Omental fat pad (tissue), 4 donors: ENCODE results near the gene PTRH2. TPM values are rescaled to one million over a fixed set of nuclear protein-coding genes. Genes with fewer than 3 reads are reported as not detected.
"Not testable (repeated sequence)": the region's sequence is repeated elsewhere in the genome, so short reads cannot be mapped to it uniquely, and the experiment has no call there.

Experiments
- ATAC-seq: fragments of 150-250 bp; one replicate; pipeline ENCODE4 v1.9.1; 2016; ENCODE audit warnings: mild to moderate bottlenecking, moderate library complexity; ENCODE audit not compliant: low FRiP score
- DNase-seq: peaks from one replicate; pipeline ENCODE4 v3.0.0-alpha.2; 2019; ENCODE audit warnings: low spot score
- total RNA-seq, 4 donors: library from RNA; depleted of rRNA; stranded (reverse); fragments of >200 nt; gene quantifications; one replicate each; pipeline ENCODE4 v1.1.0, GENCODE V29; 2016
- TF ChIP-seq, protein P1 (sequence below), 3 donors: fragments of 450-650 bp; IDR thresholded peaks; one replicate each; pipeline ENCODE4 v1.5.1; 2016 to 2017; ENCODE audit warnings: antibody characterized with exemption in 3 of 3, mild to moderate bottlenecking in 3 of 3, moderate library complexity in 2 of 3

PTRH2 gene
- total RNA-seq, result 10 to 100 TPM; 28.1 to 80.0 (median 30.6) TPM

DNA sequence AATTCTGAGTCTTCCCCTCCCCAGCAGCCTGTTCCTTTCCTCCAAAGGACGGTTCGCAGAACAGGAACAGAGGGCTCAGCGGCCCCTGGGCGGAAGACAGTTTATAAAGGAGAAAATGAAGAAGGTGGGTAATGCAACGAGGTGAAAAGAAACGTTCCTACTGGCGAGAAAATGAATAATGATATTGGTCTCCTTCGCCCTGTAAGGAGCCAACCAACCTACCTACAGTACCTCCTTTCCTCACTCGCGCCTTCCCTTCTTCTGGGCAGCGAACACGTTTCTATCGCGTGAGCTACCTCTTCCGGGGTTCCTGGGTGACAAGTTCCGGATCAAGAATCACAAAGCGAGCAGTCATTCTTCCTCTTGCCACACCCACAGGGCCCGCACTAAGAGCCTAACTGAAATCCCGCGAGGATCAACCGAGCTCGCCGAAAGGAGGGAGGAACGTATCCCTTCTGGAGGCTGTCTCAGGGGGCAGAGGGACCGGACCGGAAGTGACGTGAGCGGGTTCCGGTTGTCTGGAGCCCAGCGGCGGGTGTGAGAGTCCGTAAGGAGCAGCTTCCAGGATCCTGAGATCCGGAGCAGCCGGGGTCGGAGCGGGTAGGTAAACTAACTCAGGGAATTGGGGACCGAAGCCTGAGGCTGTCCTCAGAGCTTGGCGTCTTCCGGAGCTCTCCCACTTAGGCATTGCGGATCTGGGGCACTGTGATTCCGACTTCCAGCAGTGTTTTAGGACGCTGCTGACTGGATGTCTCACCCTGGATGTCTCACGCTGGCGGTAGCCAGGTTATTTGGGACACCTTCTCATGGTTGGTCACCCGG lies at the start of gene PTRH2, which contains the start of gene VMP1:
TSS of gene PTRH2 (minus strand) at position 282 of the 822 bp plus-strand sequence. CDS start 9,452 bp downstream, outside the sequence.
TSS of gene VMP1 (plus strand) at position 506 of the 822 bp plus-strand sequence. CDS start 23,793 bp downstream, outside the sequence.
- TF ChIP-seq, protein P1, sequence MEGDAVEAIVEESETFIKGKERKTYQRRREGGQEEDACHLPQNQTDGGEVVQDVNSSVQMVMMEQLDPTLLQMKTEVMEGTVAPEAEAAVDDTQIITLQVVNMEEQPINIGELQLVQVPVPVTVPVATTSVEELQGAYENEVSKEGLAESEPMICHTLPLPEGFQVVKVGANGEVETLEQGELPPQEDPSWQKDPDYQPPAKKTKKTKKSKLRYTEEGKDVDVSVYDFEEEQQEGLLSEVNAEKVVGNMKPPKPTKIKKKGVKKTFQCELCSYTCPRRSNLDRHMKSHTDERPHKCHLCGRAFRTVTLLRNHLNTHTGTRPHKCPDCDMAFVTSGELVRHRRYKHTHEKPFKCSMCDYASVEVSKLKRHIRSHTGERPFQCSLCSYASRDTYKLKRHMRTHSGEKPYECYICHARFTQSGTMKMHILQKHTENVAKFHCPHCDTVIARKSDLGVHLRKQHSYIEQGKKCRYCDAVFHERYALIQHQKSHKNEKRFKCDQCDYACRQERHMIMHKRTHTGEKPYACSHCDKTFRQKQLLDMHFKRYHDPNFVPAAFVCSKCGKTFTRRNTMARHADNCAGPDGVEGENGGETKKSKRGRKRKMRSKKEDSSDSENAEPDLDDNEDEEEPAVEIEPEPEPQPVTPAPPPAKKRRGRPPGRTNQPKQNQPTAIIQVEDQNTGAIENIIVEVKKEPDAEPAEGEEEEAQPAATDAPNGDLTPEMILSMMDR (IDR thresholded peaks at IDR 0.05), result no peak
- ATAC-seq (peak; percentile 99), DNase-seq (peak; percentile 87)

DNA sequence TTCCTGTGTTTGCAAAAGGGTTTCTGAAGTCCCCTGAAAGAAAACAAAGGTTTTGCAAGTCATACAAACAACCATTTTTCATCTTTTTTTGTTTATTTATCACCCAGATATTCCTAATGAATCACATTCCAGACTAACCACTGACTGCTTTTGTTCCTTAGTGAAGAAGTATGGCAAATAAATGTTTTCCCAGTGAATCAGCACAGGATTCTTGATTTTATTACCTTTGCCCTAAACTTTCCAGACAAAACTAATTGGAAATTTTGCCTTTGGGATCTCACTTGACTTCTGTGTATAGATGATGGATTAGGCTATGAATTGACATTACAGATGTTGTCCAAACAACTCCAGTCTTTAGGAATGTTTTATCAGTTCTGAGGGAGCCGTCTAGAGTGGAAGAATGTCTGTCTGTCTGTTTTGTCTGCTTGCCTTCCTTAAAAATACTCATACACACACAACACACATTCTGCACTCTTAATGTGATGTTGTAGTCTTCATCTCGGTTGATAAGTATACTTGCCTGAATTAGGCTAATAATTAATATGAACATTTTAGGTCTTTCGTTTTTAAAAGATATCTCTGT lies 49.1 kb upstream of the PTRH2 start:
- no peak for ATAC-seq
- TF ChIP-seq, protein P1 (IDR thresholded peaks at IDR 0.05), result no peak
- no peak for DNase-seq

DNA sequence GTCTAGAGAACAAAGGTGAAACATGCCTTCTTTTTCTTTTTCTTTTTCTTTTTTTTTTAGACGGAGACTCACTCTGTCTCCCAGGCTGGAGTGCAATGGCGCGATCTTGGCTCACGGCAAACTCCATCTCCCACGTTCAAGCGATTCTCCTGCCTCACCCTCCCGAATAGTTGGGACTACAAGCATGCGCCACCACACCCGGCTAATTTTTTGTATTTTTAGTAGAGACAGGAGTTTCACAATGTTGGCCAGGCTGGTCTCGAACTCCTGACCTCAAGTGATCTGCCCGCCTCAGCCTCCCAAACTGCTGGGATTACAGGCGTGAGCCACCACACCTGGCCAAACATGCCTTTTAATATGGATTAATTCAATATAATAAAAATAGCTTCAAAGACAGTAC lies 47.8 kb upstream of the PTRH2 start:
- ATAC-seq, DNase-seq: not testable (repeated sequence)

DNA sequence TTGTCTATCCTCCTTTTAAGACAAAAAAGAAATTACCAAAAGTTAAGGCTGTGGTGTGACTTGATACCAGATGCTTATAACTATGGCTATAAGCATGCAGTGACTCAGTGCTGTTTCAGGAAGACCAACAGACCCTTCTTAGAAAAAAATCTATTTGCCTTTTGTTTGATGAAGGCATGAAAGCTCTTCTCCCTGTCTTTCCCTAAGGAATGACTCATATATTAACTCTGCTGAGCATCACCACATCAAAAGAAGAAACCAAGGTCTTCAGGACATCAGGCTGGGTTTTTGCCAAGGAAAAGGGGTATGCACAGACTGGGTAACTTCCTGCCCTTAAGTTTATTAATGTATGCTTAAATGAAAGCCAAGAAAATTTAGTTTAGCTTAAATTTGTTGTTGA lies 47.3 kb upstream of the PTRH2 start:
- ATAC-seq (peak; percentile 65), DNase-seq (no peak)
- TF ChIP-seq, protein P1 (IDR thresholded peaks at IDR 0.05), result no peak

DNA sequence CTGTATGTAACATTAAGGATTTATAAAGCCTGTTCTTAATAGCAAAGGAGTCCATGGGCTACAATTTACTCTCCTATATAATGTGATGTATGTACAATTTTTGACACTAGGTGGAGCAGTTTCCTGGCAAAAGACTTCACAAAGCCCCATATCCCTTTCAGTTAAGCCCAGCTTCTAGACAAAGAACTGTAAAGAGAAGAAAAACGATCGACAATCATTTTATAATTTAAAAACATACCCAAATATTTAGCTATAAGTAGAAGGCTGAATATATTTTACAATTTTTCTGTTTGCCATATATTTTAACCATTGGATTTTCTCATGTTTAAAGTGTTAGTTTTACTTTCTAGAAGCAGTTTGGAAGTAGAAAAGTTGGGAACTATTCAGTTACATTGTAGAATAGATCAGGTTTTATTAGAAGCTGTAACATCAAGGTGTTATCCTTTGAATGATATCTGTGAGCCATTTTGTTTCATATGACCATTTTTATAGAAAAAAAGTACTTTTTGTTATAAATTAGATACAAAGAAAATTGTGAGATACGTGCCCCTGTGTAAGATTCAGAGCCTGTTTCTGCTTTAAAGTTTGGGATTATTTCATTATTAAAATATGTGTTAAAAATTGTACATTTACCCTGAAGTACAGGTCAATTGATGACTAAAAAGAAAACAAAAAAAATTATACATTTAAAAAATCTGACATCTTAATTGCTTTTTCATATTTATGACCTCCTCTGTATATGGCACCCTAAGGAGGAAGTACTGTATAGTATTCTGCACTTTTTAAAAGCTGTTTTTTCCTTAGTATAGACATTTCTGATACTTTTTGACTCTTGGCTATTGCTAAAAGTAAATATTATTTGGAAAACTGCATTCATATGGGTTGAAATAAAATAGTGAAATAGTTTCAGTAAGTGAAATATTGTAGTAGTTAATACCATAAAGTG lies 46.6 kb upstream of the PTRH2 start:
- ATAC-seq (peak; percentile 70), DNase-seq (no peak)
- TF ChIP-seq, protein P1 (IDR thresholded peaks at IDR 0.05), result no peak

DNA sequence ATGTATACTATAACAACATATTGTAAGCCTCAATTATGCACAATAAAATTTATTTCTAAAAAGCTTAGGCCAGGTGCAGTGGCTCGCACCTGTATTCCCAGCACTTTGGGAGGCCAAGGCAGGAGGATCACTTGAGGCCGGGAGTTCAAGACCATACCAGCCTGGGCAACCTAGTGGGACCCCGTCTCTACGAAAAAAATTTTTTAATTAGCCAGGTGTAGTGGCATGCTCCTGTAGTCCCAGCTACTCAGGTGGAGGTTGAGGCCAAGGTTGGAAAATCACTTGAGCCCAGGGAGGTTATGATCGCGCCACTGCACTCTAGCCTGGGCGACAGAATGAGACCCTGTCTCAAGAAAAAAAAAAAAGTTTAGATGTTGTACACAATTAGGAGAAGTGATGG lies 45.7 kb upstream of the PTRH2 start:
- no peak for ATAC-seq
- TF ChIP-seq, protein P1 (IDR thresholded peaks at IDR 0.05), result no peak
- DNase-seq, result no peak

DNA sequence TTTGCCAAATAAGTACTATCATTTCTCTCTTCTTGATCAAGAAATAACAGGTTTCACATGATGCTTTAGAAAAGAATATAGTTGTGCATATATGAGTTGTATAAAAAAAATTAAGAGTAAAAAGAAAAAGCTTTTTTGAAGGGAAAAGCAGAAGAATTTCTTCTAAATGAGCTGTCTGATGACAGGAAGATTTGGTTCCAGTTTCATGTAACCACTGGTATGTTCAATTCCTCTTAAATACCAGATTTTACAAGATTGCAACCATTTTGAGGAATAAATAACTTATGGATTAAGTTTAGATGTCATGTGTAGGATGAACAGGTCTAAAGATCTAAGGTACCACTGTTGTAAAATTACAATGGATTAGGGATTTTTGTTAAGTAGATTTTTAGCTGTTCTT lies 45.2 kb upstream of the PTRH2 start:
- TF ChIP-seq, protein P1 (IDR thresholded peaks at IDR 0.05), result no peak
- no peak for ATAC-seq
- no peak for DNase-seq
